HG03108 (cell line): ENCODE results near the gene MYH10.

Experiments
- ATAC-seq: cut with Tn5 transposase; IDR thresholded peaks from one replicate; pipeline ENCODE4 v1.9.1; 2021; ENCODE audit warnings: moderate library complexity; ENCODE audit not compliant: unreplicated experiment

MYH10 gene

GRCh38 chr17:8610558-8610957, 20.0 kb downstream of the MYH10 start:
- no peak for ATAC-seq

- no peak for ATAC-seq
Measured at GRCh38 chr17:8609910-8610309, 20.6 kb downstream of the MYH10 start.

GRCh38 chr17:8608001-8608400, 22.5 kb downstream of the MYH10 start:
- no peak for ATAC-seq

- no peak for ATAC-seq
Measured at GRCh38 chr17:8606401-8606800, 24.1 kb downstream of the MYH10 start.

- no peak for ATAC-seq
Measured at GRCh38 chr17:8602679-8603078, 27.8 kb downstream of the MYH10 start.

- ATAC-seq = no peak
Measured at GRCh38 chr17:8599351-8600011, 31.0 kb downstream of the MYH10 start.

GRCh38 chr17:8598913-8599312, 31.6 kb downstream of the MYH10 start:
- no peak for ATAC-seq

- no peak for ATAC-seq
Measured at GRCh38 chr17:8593830-8594229, 36.7 kb downstream of the MYH10 start.

GRCh38 chr17:8593276-8593675, 37.2 kb downstream of the MYH10 start:
- ATAC-seq = no peak

GRCh38 chr17:8588877-8589554, 41.5 kb downstream of the MYH10 start:
- ATAC-seq = no peak

GRCh38 chr17:8586766-8587165, 43.8 kb downstream of the MYH10 start:
- ATAC-seq = no peak

GRCh38 chr17:8585911-8586310, 44.6 kb downstream of the MYH10 start:
- ATAC-seq = no peak

GRCh38 chr17:8583954-8584353, 46.6 kb downstream of the MYH10 start:
- ATAC-seq = no peak

GRCh38 chr17:8580952-8581658, 49.4 kb downstream of the MYH10 start:
- ATAC-seq = no peak

GRCh38 chr17:8577868-8578267, 52.7 kb downstream of the MYH10 start:
- ATAC-seq = no peak

- ATAC-seq = no peak
Measured at GRCh38 chr17:8576559-8577294, 53.8 kb downstream of the MYH10 start.

GRCh38 chr17:8574687-8575086, 55.8 kb downstream of the MYH10 start:
- no peak for ATAC-seq

- no peak for ATAC-seq
Measured at GRCh38 chr17:8572764-8573163, 57.8 kb downstream of the MYH10 start.

GRCh38 chr17:8563981-8564602, 66.4 kb downstream of the MYH10 start:
- no peak for ATAC-seq

GRCh38 chr17:8563024-8563776, 67.3 kb downstream of the MYH10 start:
- ATAC-seq = no peak
